Measurements from ENCODE around the gene YKT6.

YKT6 gene

GRCh38 chr7:44263326-44264082, 62.7 kb downstream of the YKT6 start:
- no peak for DNase-seq

Measured in activated effector memory CD4-positive, alpha-beta T cell treated with anti-CD3 and anti-CD28 coated beads, Interleukin-2, amount 50 U/mL, for 16 hours (primary cell).